ENCODE results near the gene MYRIP. TPM values are rescaled to one million over a fixed set of nuclear protein-coding genes. Genes with fewer than 3 reads are reported as not detected.

Gene MYRIP
- total and polyA plus RNA-seq, 2 experiments from 2014 or later = 1.5 to 1.8 TPM

- H3K4me3 Mint-ChIP-seq = no peak overlapping the region
- H3K79me2 ChIP-seq (replicated peaks; ENCODE audit: insufficient read depth) = no peaks in the 10 kb centered on the region
- H3K9me2 ChIP-seq (ENCODE audit: insufficient read depth) = no peaks in the 10 kb centered on the region
- H3K4me1 Mint-ChIP-seq = peaks cover 5% of the 10 kb centered on the region
- H3K27ac ChIP-seq (ENCODE audit: low read depth) = no peak overlapping the region
- no peak for DNase-seq (ENCODE audit: low spot score)
- no peak for TF ChIP-seq JUNB (IDR thresholded peaks at IDR 0.05; ENCODE audit: unreplicated experiment)
- no peak for TF ChIP-seq STAT1 (IDR thresholded peaks at IDR 0.05; ENCODE audit: unreplicated experiment)
- TF ChIP-seq CTCF (conservative IDR thresholded peaks at IDR 0.05; ENCODE audit: low read depth in 2 of 2) = no peak
- TF ChIP-seq CREB1 (CRISPR knock-in tag; IDR thresholded peaks at IDR 0.05; ENCODE audit: low read depth) = no peak
- no peak for TF ChIP-seq ZNF114 (CRISPR knock-in tag; IDR thresholded peaks at IDR 0.05)
- TF ChIP-seq EZH2phosphoT487 (IDR thresholded peaks at IDR 0.05; ENCODE audit: unreplicated experiment) = no peak
- TF ChIP-seq, protein P1, sequence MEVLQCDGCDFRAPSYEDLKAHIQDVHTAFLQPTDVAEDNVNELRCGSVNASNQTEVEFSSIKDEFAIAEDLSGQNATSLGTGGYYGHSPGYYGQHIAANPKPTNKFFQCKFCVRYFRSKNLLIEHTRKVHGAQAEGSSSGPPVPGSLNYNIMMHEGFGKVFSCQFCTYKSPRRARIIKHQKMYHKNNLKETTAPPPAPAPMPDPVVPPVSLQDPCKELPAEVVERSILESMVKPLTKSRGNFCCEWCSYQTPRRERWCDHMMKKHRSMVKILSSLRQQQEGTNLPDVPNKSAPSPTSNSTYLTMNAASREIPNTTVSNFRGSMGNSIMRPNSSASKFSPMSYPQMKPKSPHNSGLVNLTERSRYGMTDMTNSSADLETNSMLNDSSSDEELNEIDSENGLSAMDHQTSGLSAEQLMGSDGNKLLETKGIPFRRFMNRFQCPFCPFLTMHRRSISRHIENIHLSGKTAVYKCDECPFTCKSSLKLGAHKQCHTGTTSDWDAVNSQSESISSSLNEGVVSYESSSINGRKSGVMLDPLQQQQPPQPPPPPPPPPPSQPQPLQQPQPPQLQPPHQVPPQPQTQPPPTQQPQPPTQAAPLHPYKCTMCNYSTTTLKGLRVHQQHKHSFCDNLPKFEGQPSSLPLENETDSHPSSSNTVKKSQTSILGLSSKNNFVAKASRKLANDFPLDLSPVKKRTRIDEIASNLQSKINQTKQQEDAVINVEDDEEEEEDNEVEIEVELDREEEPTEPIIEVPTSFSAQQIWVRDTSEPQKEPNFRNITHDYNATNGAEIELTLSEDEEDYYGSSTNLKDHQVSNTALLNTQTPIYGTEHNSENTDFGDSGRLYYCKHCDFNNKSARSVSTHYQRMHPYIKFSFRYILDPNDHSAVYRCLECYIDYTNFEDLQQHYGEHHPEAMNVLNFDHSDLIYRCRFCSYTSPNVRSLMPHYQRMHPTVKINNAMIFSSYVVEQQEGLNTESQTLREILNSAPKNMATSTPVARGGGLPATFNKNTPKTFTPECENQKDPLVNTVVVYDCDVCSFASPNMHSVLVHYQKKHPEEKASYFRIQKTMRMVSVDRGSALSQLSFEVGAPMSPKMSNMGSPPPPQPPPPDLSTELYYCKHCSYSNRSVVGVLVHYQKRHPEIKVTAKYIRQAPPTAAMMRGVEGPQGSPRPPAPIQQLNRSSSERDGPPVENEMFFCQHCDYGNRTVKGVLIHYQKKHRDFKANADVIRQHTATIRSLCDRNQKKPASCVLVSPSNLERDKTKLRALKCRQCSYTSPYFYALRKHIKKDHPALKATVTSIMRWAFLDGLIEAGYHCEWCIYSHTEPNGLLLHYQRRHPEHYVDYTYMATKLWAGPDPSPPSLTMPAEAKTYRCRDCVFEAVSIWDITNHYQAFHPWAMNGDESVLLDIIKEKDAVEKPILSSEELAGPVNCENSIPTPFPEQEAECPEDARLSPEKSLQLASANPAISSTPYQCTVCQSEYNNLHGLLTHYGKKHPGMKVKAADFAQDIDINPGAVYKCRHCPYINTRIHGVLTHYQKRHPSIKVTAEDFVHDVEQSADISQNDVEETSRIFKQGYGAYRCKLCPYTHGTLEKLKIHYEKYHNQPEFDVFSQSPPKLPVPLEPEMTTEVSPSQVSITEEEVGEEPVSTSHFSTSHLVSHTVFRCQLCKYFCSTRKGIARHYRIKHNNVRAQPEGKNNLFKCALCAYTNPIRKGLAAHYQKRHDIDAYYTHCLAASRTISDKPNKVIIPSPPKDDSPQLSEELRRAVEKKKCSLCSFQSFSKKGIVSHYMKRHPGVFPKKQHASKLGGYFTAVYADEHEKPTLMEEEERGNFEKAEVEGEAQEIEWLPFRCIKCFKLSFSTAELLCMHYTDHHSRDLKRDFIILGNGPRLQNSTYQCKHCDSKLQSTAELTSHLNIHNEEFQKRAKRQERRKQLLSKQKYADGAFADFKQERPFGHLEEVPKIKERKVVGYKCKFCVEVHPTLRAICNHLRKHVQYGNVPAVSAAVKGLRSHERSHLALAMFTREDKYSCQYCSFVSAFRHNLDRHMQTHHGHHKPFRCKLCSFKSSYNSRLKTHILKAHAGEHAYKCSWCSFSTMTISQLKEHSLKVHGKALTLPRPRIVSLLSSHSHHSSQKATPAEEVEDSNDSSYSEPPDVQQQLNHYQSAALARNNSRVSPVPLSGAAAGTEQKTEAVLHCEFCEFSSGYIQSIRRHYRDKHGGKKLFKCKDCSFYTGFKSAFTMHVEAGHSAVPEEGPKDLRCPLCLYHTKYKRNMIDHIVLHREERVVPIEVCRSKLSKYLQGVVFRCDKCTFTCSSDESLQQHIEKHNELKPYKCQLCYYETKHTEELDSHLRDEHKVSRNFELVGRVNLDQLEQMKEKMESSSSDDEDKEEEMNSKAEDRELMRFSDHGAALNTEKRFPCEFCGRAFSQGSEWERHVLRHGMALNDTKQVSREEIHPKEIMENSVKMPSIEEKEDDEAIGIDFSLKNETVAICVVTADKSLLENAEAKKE (CRISPR knock-in tag; IDR thresholded peaks at IDR 0.05) = no peak
- no peak for TF ChIP-seq POLR2AphosphoS5 (IDR thresholded peaks at IDR 0.05; ENCODE audit: low read depth)
- no peak for TF ChIP-seq ZNF331 (CRISPR knock-in tag; IDR thresholded peaks at IDR 0.05; ENCODE audit: low read depth)
- no peak for TF ChIP-seq ETS1 (IDR thresholded peaks at IDR 0.05)
- TF ChIP-seq, protein P2, sequence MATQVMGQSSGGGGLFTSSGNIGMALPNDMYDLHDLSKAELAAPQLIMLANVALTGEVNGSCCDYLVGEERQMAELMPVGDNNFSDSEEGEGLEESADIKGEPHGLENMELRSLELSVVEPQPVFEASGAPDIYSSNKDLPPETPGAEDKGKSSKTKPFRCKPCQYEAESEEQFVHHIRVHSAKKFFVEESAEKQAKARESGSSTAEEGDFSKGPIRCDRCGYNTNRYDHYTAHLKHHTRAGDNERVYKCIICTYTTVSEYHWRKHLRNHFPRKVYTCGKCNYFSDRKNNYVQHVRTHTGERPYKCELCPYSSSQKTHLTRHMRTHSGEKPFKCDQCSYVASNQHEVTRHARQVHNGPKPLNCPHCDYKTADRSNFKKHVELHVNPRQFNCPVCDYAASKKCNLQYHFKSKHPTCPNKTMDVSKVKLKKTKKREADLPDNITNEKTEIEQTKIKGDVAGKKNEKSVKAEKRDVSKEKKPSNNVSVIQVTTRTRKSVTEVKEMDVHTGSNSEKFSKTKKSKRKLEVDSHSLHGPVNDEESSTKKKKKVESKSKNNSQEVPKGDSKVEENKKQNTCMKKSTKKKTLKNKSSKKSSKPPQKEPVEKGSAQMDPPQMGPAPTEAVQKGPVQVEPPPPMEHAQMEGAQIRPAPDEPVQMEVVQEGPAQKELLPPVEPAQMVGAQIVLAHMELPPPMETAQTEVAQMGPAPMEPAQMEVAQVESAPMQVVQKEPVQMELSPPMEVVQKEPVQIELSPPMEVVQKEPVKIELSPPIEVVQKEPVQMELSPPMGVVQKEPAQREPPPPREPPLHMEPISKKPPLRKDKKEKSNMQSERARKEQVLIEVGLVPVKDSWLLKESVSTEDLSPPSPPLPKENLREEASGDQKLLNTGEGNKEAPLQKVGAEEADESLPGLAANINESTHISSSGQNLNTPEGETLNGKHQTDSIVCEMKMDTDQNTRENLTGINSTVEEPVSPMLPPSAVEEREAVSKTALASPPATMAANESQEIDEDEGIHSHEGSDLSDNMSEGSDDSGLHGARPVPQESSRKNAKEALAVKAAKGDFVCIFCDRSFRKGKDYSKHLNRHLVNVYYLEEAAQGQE (IDR thresholded peaks at IDR 0.05; ENCODE audit: unreplicated experiment) = no peak
- no peak for TF ChIP-seq NANOG (IDR thresholded peaks at IDR 0.05; ENCODE audit: borderline replicate concordance)
- no peak for TF ChIP-seq EZH2 (IDR thresholded peaks at IDR 0.05; ENCODE audit: low read depth, unreplicated experiment)
- H3F3A ChIP-seq (replicated peaks; ENCODE audit: low read depth) = no peaks in the 10 kb centered on the region
- H3K27me3 Mint-ChIP-seq (ENCODE audit: insufficient read depth, low read depth, poor library complexity) = peaks cover 1% of the 10 kb centered on the region
- H3K4me3 ChIP-seq = no peak overlapping the region
- H3K27me3 ChIP-seq (ENCODE audit: insufficient read depth) = no peaks in the 10 kb centered on the region
- H3K36me3 Mint-ChIP-seq (ENCODE audit: low read depth) = no peaks in the 10 kb centered on the region
- no peak for ATAC-seq
- no peaks in the 10 kb centered on the region for H3K36me3 ChIP-seq (ENCODE audit: insufficient read depth)
- no peak overlapping the region for H2AFZ ChIP-seq
- no peaks in the 10 kb centered on the region for H3K9me3 Mint-ChIP-seq
- no peaks in the 10 kb centered on the region; the same call in 1 of the 2 replicates for H3K4me1 ChIP-seq (ENCODE audit: insufficient read depth)
- H3K4me2 ChIP-seq = no peak overlapping the region
- no peaks in the 10 kb centered on the region for H4K20me1 ChIP-seq (replicated peaks; ENCODE audit: insufficient read depth)
- no peak overlapping the region for H3K27ac Mint-ChIP-seq
Observed at GRCh38 chr3:40247714-40248454, 438.5 kb downstream of the MYRIP start.
